Measurements from ENCODE around the gene LASP1NB. TPM values are rescaled to one million over a fixed set of nuclear protein-coding genes. Genes with fewer than 3 reads are reported as not detected.
"Not testable (repeated sequence)": the region's sequence is repeated elsewhere in the genome, so short reads cannot be mapped to it uniquely, and the experiment has no call there.

The LASP1NB gene

GRCh38 chr17:38960402-38960801, 35.0 kb downstream of the LASP1NB start:
- no peak for DNase-seq (ENCODE audit: low spot score)

GRCh38 chr17:38961413-38961812, 36.0 kb downstream of the LASP1NB start:
- DNase-seq (ENCODE audit: low spot score), result no peak

GRCh38 chr17:38967290-38967738, 41.9 kb downstream of the LASP1NB start, which contains the start of gene FBXO47:
TSS of gene FBXO47 (minus strand) at chr17:38967403. CDS start at chr17:38963025, 4,378 bp downstream.
- no peak for DNase-seq (ENCODE audit: low spot score)

DNA sequence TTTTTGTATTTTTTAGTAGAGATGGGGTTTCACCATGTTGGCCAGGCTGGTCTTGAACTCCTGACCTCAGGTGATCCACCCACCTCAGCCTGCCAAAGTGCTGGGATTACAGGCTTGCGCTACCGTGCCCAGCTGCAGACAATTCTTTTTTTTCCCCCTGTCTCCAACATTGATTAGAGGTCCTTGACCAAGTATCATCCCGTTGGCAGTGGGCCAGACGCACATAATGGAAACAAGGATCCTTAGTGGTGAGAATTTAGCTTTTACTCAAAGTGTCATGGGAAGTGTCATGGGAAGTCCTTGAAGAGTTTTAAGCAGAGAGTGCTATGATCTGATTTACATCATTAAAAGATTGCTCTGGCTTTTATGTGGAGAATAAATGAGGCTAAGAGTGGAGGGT, 43.9 kb downstream of the LASP1NB start:
- DNase-seq (ENCODE audit: low spot score), result no peak

GRCh38 chr17:38970128-38970527, 44.7 kb downstream of the LASP1NB start:
- no peak for DNase-seq (ENCODE audit: low spot score)

DNA sequence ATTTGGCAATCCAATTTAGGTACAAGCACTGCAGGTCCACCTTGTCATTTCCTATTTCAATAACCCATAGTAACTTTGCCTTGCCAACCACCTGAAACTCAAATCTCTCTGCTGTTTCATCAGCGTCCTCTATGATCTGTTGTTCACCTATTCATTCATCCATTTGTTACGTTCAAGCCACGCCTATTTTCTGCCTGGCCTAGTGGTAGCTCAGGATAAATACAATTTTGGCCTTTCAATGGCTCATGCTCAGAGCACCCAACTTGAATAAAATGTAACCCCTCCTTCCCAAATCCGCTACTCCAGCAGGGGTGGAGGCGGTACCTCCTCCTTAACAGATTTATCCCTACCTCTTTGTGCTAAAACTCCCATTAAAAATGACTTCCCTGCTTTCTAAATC, 45.4 kb downstream of the LASP1NB start:
- DNase-seq (ENCODE audit: low spot score), result no peak

DNA sequence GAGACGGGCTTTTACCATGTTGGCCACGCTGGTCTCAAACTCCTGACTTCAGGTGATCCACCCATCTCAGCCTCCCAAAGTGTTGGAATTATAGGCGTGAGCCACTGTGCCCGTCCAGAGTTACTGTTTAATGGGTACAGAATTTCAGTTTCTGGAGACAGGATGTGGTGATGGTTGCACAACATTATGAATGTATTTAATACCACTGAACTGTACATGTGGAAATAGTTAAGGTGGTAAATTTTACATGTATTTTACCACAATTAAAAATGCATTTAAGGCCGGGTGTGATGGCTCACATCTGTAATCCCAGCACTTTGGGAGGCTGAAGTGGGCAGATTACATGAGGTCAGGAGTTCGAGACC, 50.8 kb downstream of the LASP1NB start:
- DNase-seq (ENCODE audit: low spot score), result not testable (repeated sequence)

- no peak for DNase-seq (ENCODE audit: low spot score)
These were observed 52.8 kb downstream of the LASP1NB start for GRCh38 chr17:38978180-38978579.

Other genes with a start within 250 kb of the LASP1NB start
- gene MLLT6, start 220.3 kb upstream of the LASP1NB start, total RNA-seq (2014; rRNA removed; shearing (Covaris generic)), result 17.4 and 21.4 TPM in 2 replicates
- gene CISD3, start 195.3 kb upstream of the LASP1NB start, total RNA-seq (2014; rRNA removed; shearing (Covaris generic)), result 7.5 and 12.4 TPM in 2 replicates
- gene PCGF2, start 177.3 kb upstream of the LASP1NB start, total RNA-seq (2014; rRNA removed; shearing (Covaris generic)), result 8.2 and 9.9 TPM in 2 replicates
- gene PSMB3, start 172.9 kb upstream of the LASP1NB start, total RNA-seq (2014; rRNA removed; shearing (Covaris generic)), result 484 and 521 TPM in 2 replicates
- 55.6 and 66.9 TPM in 2 replicates for gene PIP4K2B, start 126.1 kb upstream of the LASP1NB start, total RNA-seq (2014; rRNA removed; shearing (Covaris generic))
- gene CWC25, start 100.3 kb upstream of the LASP1NB start, total RNA-seq (2014; rRNA removed; shearing (Covaris generic)), result 15.8 and 16.1 TPM in 2 replicates
- gene RPL23, start 71.9 kb upstream of the LASP1NB start, total RNA-seq (2014; rRNA removed; shearing (Covaris generic)), result 1,400 and 1,966 TPM in 2 replicates
- gene LASP1, start 55.6 kb upstream of the LASP1NB start, total RNA-seq (2014; rRNA removed; shearing (Covaris generic)), result 248 and 270 TPM in 2 replicates
- gene FBXO47, start 41.8 kb downstream of the LASP1NB start, total RNA-seq (2014; rRNA removed; shearing (Covaris generic)), result not detected in 2 replicates
- 0.64 and 2.1 TPM in 2 replicates for gene PLXDC1, start 226.0 kb downstream of the LASP1NB start, total RNA-seq (2014; rRNA removed; shearing (Covaris generic))
- gene ARL5C, start 240.5 kb downstream of the LASP1NB start, total RNA-seq (2014; rRNA removed; shearing (Covaris generic)), result not detected in 2 replicates